MM.1S (cell line): ENCODE measurements around the gene JADE2.

Experiments
- DNase-seq: peaks from one replicate; pipeline ENCODE4 v3.0.0-alpha.2; 2015
- H2AFZ ChIP-seq: fragments of 300-600 bp; sonication (generic); 2 replicates; pipeline ENCODE4 v1.6.0; 2016; ENCODE audit warnings: antibody characterized with exemption, low read length
- H3F3A ChIP-seq: fragments of 300-600 bp; sonication (generic); 2 replicates; pipeline ENCODE4 v1.6.1; 2016; ENCODE audit warnings: mild to moderate bottlenecking, antibody characterized with exemption, low read length, moderate library complexity, mixed read lengths; ENCODE audit not compliant: insufficient read depth
- H3K27ac ChIP-seq: fragments of 300-600 bp; sonication (generic); 2 replicates; pipeline ENCODE4 v1.5.1; 2016; ENCODE audit warnings: mild to moderate bottlenecking, low read length
- H3K27me3 ChIP-seq: fragments of 300-600 bp; sonication (generic); replicated peaks from 2 replicates; pipeline ENCODE4 v1.6.0; 2016; ENCODE audit warnings: low read length; ENCODE audit not compliant: insufficient read depth
- H3K36me3 ChIP-seq: fragments of 300-600 bp; sonication (generic); replicated peaks from 2 replicates; pipeline ENCODE4 v1.6.1; 2016; ENCODE audit warnings: mild to moderate bottlenecking, low read length, mixed read lengths; ENCODE audit not compliant: insufficient read depth
- H3K4me1 ChIP-seq: fragments of 300-600 bp; sonication (generic); 2 replicates; pipeline ENCODE4 v1.6.1; 2016; ENCODE audit warnings: low read length, mixed read lengths
- H3K4me2 ChIP-seq: fragments of 300-600 bp; sonication (generic); 2 replicates; pipeline ENCODE4 v1.6.0; 2016; ENCODE audit warnings: low read depth, low read length
- H3K4me3 ChIP-seq: fragments of 300-600 bp; sonication (generic); 2 replicates; pipeline ENCODE4 v1.5.1; 2016; ENCODE audit warnings: low read length, mixed read lengths
- H3K79me2 ChIP-seq: fragments of 300-600 bp; sonication (generic); 2 replicates; pipeline ENCODE4 v1.6.1; 2016; ENCODE audit warnings: mixed run types, low read length, mixed read lengths
- H3K9ac ChIP-seq: fragments of 300-600 bp; sonication (generic); 2 replicates; pipeline ENCODE4 v1.6.1; 2016; ENCODE audit warnings: low read length, mixed read lengths
- H3K9me2 ChIP-seq: fragments of 300-600 bp; sonication (generic); replicated peaks from 2 replicates; pipeline ENCODE4 v1.6.1; 2016; ENCODE audit warnings: mild to moderate bottlenecking, low read length, mixed read lengths; ENCODE audit not compliant: insufficient read depth
- H3K9me3 ChIP-seq: fragments of 300-600 bp; sonication (generic); replicated peaks from 2 replicates; pipeline ENCODE4 v1.6.1; 2016; ENCODE audit warnings: mild to moderate bottlenecking, low read length, mixed read lengths; ENCODE audit not compliant: insufficient read depth
- H4K20me1 ChIP-seq: fragments of 300-600 bp; sonication (generic); 2 replicates; pipeline ENCODE4 v1.6.1; 2016; ENCODE audit warnings: mild to moderate bottlenecking, low read length, moderate library complexity, mixed read lengths; ENCODE audit not compliant: insufficient read depth
- EZH2 ChIP-seq: fragments of 300-600 bp; sonication (generic); optimal IDR thresholded peaks from 2 replicates; pipeline ENCODE3; 2017; ENCODE audit warnings: low read depth, mild to moderate bottlenecking, antibody characterized with exemption, low read length, mixed read lengths
- EZH2phosphoT487 ChIP-seq: fragments of 300-600 bp; sonication (generic); IDR thresholded peaks from 2 replicates; pipeline ENCODE4 v1.6.1; 2018; ENCODE audit warnings: antibody characterized with exemption, low read length
- TF ChIP-seq, protein P1 (sequence below): fragments of 300-600 bp; sonication (generic); IDR thresholded peaks from 2 replicates; pipeline ENCODE4 v1.5.1; 2016; ENCODE audit warnings: antibody characterized with exemption, low read length, mixed read lengths

Gene JADE2

DNA sequence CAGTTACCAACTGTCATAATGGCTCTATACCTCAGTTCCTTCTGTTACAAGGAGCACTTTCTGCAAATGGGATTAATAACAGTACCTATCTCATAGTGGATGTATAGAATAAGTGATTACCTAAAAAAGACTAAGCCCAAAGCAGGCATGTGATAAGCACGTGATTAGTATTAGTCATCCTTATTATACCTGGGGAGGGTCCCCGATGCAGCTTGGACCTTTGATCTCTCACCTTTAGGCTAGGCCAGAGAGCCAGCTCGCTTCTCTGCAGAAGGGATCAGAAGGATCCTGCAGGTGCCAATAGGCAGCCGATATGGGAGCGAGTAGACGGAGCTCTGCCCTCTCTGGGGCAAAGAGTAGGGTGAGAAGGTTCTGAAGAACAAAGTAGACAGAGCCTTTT is 4.0 kb downstream of the JADE2 start:
- 0 out of 2 replicates have a peak, but pooled peaks cover 5% of the 10 kb centered on the region for H3K4me1 ChIP-seq
- no peaks in the 10 kb centered on the region for H3K27me3 ChIP-seq
- H3K9me3 ChIP-seq = no peaks in the 10 kb centered on the region
- no peaks in the 10 kb centered on the region for H3K9me2 ChIP-seq
- H3K4me3 ChIP-seq = no peak overlapping the region
- H3K9ac ChIP-seq = no peak overlapping the region
- DNase-seq = no peak
- no peak overlapping the region for H3K4me2 ChIP-seq
- no peak overlapping the region for H3K27ac ChIP-seq
- H3K36me3 ChIP-seq = no peaks in the 10 kb centered on the region
- TF ChIP-seq EZH2 = no peak
- TF ChIP-seq, protein P1, sequence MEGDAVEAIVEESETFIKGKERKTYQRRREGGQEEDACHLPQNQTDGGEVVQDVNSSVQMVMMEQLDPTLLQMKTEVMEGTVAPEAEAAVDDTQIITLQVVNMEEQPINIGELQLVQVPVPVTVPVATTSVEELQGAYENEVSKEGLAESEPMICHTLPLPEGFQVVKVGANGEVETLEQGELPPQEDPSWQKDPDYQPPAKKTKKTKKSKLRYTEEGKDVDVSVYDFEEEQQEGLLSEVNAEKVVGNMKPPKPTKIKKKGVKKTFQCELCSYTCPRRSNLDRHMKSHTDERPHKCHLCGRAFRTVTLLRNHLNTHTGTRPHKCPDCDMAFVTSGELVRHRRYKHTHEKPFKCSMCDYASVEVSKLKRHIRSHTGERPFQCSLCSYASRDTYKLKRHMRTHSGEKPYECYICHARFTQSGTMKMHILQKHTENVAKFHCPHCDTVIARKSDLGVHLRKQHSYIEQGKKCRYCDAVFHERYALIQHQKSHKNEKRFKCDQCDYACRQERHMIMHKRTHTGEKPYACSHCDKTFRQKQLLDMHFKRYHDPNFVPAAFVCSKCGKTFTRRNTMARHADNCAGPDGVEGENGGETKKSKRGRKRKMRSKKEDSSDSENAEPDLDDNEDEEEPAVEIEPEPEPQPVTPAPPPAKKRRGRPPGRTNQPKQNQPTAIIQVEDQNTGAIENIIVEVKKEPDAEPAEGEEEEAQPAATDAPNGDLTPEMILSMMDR = no peak
- no peak for TF ChIP-seq EZH2phosphoT487
- no peaks in the 10 kb centered on the region; the same call in 1 of the 2 replicates for H4K20me1 ChIP-seq
- peaks cover 60% of the 10 kb centered on the region for H3K79me2 ChIP-seq
- H2AFZ ChIP-seq = no peak overlapping the region
- peaks cover 16% of the 10 kb centered on the region for H3F3A ChIP-seq

DNA sequence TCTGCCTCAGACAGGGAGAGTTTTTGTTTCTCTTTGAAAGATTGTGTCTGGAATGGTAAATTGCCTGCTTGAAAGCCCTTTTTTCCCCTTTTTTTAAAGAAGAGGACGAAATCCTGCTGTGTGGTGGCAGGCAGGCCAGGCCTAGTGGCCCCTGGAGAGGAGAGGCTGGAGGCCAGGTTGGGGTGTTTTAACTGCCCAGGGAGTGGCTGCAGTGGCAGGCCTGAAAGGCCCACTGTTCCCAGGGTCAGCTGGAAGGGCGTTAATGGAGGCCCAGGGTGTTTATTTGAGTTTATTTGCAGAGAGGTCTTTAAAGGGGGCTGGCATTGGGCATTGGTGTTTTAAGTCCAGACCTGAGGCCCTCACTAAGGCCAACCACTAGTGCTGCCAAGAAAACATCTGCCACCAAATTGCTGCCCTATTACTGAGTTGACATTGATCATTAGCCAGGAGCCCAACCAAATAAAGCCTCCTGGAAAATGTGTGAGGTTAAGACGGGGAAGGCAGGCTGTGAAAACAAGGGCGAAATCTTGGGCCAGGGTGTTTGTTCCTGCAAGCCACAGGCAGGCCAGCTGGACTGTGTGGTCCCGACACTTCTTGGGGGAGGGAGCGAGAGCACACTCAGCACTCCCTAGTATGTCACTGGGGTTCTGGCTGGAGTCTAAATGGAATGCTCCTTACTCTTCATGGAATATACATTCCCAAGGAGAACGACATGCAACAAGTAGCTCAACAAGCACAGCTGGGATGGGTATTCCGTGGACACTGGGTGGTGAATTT is 5.0 kb downstream of the JADE2 start:
- no peak overlapping the region for H3K27ac ChIP-seq
- no peak overlapping the region for H2AFZ ChIP-seq
- no peaks in the 10 kb centered on the region for H3K9me3 ChIP-seq
- no peaks in the 10 kb centered on the region for H3K9me2 ChIP-seq
- no peak overlapping the region for H3K9ac ChIP-seq
- no peaks in the 10 kb centered on the region for H3K27me3 ChIP-seq
- H4K20me1 ChIP-seq = no peaks in the 10 kb centered on the region; the same call in 1 of the 2 replicates
- peaks cover 64% of the 10 kb centered on the region for H3K79me2 ChIP-seq
- no peak for DNase-seq
- H3K4me3 ChIP-seq = no peak overlapping the region
- TF ChIP-seq, protein P1 = no peak
- TF ChIP-seq EZH2 (no peak), EZH2phosphoT487 (no peak)
- H3K4me2 ChIP-seq = no peak overlapping the region
- 0 out of 2 replicates have a peak, but pooled peaks cover 5% of the 10 kb centered on the region for H3K4me1 ChIP-seq
- no peaks in the 10 kb centered on the region for H3K36me3 ChIP-seq
- peaks cover 10% of the 10 kb centered on the region; the same call in 1 of the 2 replicates for H3F3A ChIP-seq

DNA sequence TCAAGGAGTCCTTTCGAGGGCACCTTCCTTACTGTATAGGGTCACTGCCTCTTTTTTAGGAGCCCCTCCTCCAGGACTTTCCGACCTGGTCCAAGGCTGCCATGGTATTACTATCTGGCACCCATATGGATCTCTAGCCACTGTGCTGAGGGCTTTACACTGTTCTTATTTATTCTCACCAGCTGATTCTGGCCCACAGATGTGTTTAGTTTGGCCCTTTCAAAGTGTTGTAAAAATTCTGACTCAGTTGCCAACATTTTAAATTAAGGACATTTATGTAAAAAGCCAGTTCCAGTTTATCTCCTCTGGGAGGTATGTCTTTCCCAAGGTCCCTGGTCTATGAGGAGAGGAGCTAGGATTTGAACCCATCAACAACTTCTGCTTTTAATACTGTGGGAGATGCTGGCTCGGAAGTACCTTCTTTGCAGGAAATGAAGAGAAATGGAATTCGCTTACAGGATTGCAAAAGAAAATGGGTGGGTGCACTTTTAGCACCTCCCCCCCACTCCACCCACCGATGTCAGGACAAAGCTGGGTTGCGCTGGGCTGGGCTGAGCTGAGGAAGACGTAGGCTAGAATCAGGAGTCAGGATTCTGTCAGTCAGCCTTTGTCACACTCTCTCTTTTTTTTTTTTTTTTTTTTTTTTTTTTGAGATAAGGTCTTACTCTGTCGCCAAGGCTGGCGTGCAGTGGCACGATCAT is 7.8 kb downstream of the JADE2 start:
- Histone ChIP-seq H3K4me1 (0 out of 2 replicates have a peak, but pooled peaks cover under 1% of the 10 kb centered on the region), H4K20me1 (no peaks in the 10 kb centered on the region; the same call in 1 of the 2 replicates), H3K27ac (no peak overlapping the region), H3K9ac (no peak overlapping the region), H3K4me2 (no peak overlapping the region), H3K9me3 (no peaks in the 10 kb centered on the region), H3K79me2 (peaks cover 51% of the 10 kb centered on the region), H3F3A (no peaks in the 10 kb centered on the region), H3K4me3 (no peak overlapping the region), H2AFZ (no peak overlapping the region), H3K9me2 (no peaks in the 10 kb centered on the region), H3K27me3 (no peaks in the 10 kb centered on the region), H3K36me3 (no peaks in the 10 kb centered on the region)
- TF ChIP-seq EZH2 = no peak
- TF ChIP-seq EZH2phosphoT487 = no peak
- TF ChIP-seq, protein P1 = no peak
- DNase-seq = no peak
